Kidney (tissue), 14 donors: ENCODE results near the gene FAM229A. TPM values are rescaled to one million over a fixed set of nuclear protein-coding genes. Genes with fewer than 3 reads are reported as not detected.

Experiments
- DNase-seq, 5 donors: peaks; one replicate each; pipeline ENCODE4 v3.0.0-alpha.2; 2013 to 2020
- FAIRE-seq: peaks from 2 replicates; lab custom pipeline; 2012; peaks lifted over from hg19 to GRCh38; lab: Jason Lieb, UNC
- H3K27ac ChIP-seq, 2 donors: one replicate each; pipeline ENCODE4 v1.7.0; 2013; ENCODE audit warnings: low read depth in 2 of 2, low read length in 2 of 2, inconsistent platforms in 1 of 2
- H3K27me3 ChIP-seq: one replicate; pipeline ENCODE4 v1.7.1; 2013; ENCODE audit warnings: low read length, inconsistent platforms; ENCODE audit not compliant: control insufficient read depth, insufficient read depth
- H3K36me3 ChIP-seq, 3 donors: one replicate each; pipeline versions ENCODE4 v1.7.0 to v1.7.1; 2013; ENCODE audit warnings: low read length in 3 of 3, control low read depth in 1 of 3, inconsistent platforms in 1 of 3; ENCODE audit not compliant: insufficient read depth in 3 of 3, control insufficient read depth in 2 of 3
- H3K4me1 ChIP-seq, 3 donors: one replicate each; pipeline versions ENCODE4 v1.7.0 to v1.7.1; 2013; ENCODE audit warnings: low read length in 3 of 3, inconsistent platforms in 1 of 3, low read depth in 1 of 3; ENCODE audit not compliant: control insufficient read depth in 2 of 3, insufficient read depth in 2 of 3
- H3K4me3 ChIP-seq, 3 donors: one replicate each; pipeline versions ENCODE4 v1.7.0 to v1.8.1; 2013; ENCODE audit warnings: low read length in 3 of 3, control low read depth in 1 of 3, inconsistent platforms in 1 of 3
- H3K9ac ChIP-seq, 3 donors: one replicate each; pipeline versions ENCODE4 v1.7.0 to v1.7.1; 2013; ENCODE audit warnings: low read length in 3 of 3, control low read depth in 1 of 3, inconsistent platforms in 1 of 3
- H3K9me3 ChIP-seq, 3 donors: one replicate each; pipeline versions ENCODE4 v1.7.0 to v1.7.1; 2013; ENCODE audit warnings: low read length in 3 of 3, control low read depth in 1 of 3, inconsistent platforms in 1 of 3; ENCODE audit not compliant: control insufficient read depth in 2 of 3, insufficient read depth in 1 of 3
- CTCF ChIP-seq: IDR thresholded peaks from 3 replicates; pipeline ENCODE4 v1.5.1; 2012; ENCODE audit warnings: mild to moderate bottlenecking, moderate library complexity, borderline replicate concordance; ENCODE audit not compliant: insufficient read depth; ENCODE audit errors: extremely low read depth
- intact Hi-C: fragments of 100-400 bp; cut with DNase I; formaldehyde crosslinking; loops from one replicate; pipeline ENCODE4 v1.11.1; 2022
- polyA plus RNA-seq: library from polyadenylated mRNA; stranded (reverse); fragments of 350-450 nt; fragmentation: Illumina TruSeq; extraction: RNeasy Lipid Tissue Mini Kit (QIAGEN cat#74804); gene quantifications from one replicate; pipeline ENCODE4 v1.2.3, GENCODE V29; 2014; ENCODE audit warnings: low read depth, low replicate concordance; ENCODE audit not compliant: insufficient read depth
- total RNA-seq: library from RNA; stranded (reverse); fragmentation: NEBNext Ultra II Directional; extraction: Animal tissue kit (Norgen Biotek cat#: 25700); gene quantifications from one replicate; pipeline ENCODE4 v1.2.1, GENCODE V29; 2021
- donor health status: control.
- donor health status: control.
- donor health status: control.
- donor health status: control.
- donor health status: control.
- donor health status: DM: yes; HTN: yes; CAD: no.
- donor health status: Normal renal cell carcinoma (clear cell type).

The FAM229A gene
- total and polyA plus RNA-seq, 2 donors from 2014 or later = 6.4 to 9.7 TPM

- Histone ChIP-seq H3K4me1 (peaks cover 0 to 12% (median 0%) of the 10 kb centered on the region in 3 donors), H3K27me3 (no peaks in the 10 kb centered on the region), H3K27ac (no peak overlapping the region), H3K9ac (no peak overlapping the region), H3K4me3 (peak overlapping the region in 1 of 3 donors; percentile 52), H3K9me3 (no peaks in the 10 kb centered on the region), H3K36me3 (peaks cover 0 to 16% (median 9%) of the 10 kb centered on the region in 3 donors)
- DNase-seq (no peak), FAIRE-seq (no peak)
- intact Hi-C loops = no loop called here
- TF ChIP-seq CTCF = no peak
Measured at GRCh38 chr1:32335535-32335789, 26.8 kb downstream of the FAM229A start.

GRCh38 chr1:32334864-32335534 lies 27.3 kb downstream of the FAM229A start:
- intact Hi-C loops = no loop called here
- Histone ChIP-seq H3K9ac (peak overlapping the region in 2 of 3 donors; percentile 55 to 60), H3K4me1 (peaks cover 0 to 12% (median 0%) of the 10 kb centered on the region in 3 donors), H3K36me3 (peaks cover 2 to 17% (median 13%) of the 10 kb centered on the region in 3 donors), H3K9me3 (no peaks in the 10 kb centered on the region), H3K4me3 (peak overlapping the region; percentile 42 to 76 (median 52)), H3K27ac (no peak overlapping the region), H3K27me3 (no peaks in the 10 kb centered on the region)
- DNase-seq (peak; percentile 53 to 87 (median 78)), FAIRE-seq (no peak)
- peak; percentile 36 for TF ChIP-seq CTCF

- Histone ChIP-seq H3K4me1 (peaks cover 0 to 12% (median 0%) of the 10 kb centered on the region in 3 donors), H3K9me3 (no peaks in the 10 kb centered on the region), H3K27ac (no peak overlapping the region), H3K36me3 (peaks cover 7 to 20% (median 19%) of the 10 kb centered on the region in 3 donors), H3K9ac (peak overlapping the region in 2 of 3 donors; percentile 55 to 60), H3K27me3 (no peaks in the 10 kb centered on the region), H3K4me3 (peak overlapping the region in 2 of 3 donors; percentile 52 to 76)
- DNase-seq = no peak
- intact Hi-C loops = no loop called here
- no peak for FAIRE-seq
- TF ChIP-seq CTCF = no peak
Measured at GRCh38 chr1:32334274-32334861, 27.9 kb downstream of the FAM229A start.
